Central memory CD8-positive, alpha-beta T cell (primary cell): Measurements from ENCODE around the gene TOX4.
"Not testable (repeated sequence)": the region's sequence is repeated elsewhere in the genome, so short reads cannot be mapped to it uniquely, and the experiment has no call there.

Source experiments
- ATAC-seq: fragments of 150-1000 bp; cut with Tn5 transposase; replicated peaks from 2 replicates; pipeline ENCODE4 v1.10.0; 2022; ENCODE audit warnings: mild to moderate bottlenecking, moderate FRiP score, moderate number of reproducible peaks; ENCODE audit not compliant: poor library complexity, severe bottlenecking; ENCODE audit errors: extremely low read depth
- DNase-seq, 2 donors: peaks; one replicate each; pipeline ENCODE4 v3.0.0; 2021; ENCODE audit warnings: low spot score in 2 of 2
- H3K27ac Mint-ChIP-seq: one replicate; pipeline ENCODE4 v1.8.0; 2022; ENCODE audit warnings: low read depth, mild to moderate bottlenecking, moderate library complexity, mixed read lengths
- H3K27me3 Mint-ChIP-seq: one replicate; pipeline ENCODE4 v1.8.0; 2022; ENCODE audit warnings: mixed read lengths
- H3K36me3 Mint-ChIP-seq: one replicate; pipeline ENCODE4 v1.8.0; 2022; ENCODE audit warnings: mild to moderate bottlenecking, moderate library complexity, mixed read lengths; ENCODE audit not compliant: insufficient read depth
- H3K4me1 Mint-ChIP-seq: one replicate; pipeline ENCODE4 v1.8.0; 2022; ENCODE audit warnings: mixed read lengths
- H3K4me3 Mint-ChIP-seq: one replicate; pipeline ENCODE4 v1.8.0; 2022; ENCODE audit warnings: mild to moderate bottlenecking, moderate library complexity, mixed read lengths
- H3K9me3 Mint-ChIP-seq: one replicate; pipeline ENCODE4 v1.8.0; 2022; ENCODE audit warnings: mixed read lengths

Gene TOX4

DNA sequence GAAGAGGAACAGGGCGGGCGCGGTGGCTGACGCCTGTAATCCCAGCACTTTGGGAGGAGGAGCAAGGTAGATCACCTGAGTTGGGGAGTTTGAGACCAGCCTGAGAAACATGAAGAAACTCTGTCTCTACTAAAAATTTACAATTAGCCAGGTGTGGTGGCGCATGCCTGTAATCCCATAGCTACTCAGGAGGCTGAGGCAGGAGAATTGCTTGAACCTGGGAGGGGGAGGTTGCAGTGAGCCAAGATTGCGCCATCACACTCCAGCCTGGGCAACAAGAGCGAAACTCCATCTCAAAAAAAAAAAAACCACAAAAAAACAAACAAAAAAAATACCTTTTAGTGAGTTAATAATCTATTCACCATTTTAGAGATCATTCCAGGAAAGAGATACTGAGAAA lies 67.6 kb downstream of the TOX4 start:
- H3K27me3 Mint-ChIP-seq: peaks cover 29% of the 10 kb centered on the region
- H3K36me3 Mint-ChIP-seq, H3K4me1 Mint-ChIP-seq, H3K27ac Mint-ChIP-seq, H3K4me3 Mint-ChIP-seq, ATAC-seq, H3K9me3 Mint-ChIP-seq, DNase-seq: not testable (repeated sequence)
